Measurements from ENCODE around the gene PTPMT1.

Gene PTPMT1

DNA sequence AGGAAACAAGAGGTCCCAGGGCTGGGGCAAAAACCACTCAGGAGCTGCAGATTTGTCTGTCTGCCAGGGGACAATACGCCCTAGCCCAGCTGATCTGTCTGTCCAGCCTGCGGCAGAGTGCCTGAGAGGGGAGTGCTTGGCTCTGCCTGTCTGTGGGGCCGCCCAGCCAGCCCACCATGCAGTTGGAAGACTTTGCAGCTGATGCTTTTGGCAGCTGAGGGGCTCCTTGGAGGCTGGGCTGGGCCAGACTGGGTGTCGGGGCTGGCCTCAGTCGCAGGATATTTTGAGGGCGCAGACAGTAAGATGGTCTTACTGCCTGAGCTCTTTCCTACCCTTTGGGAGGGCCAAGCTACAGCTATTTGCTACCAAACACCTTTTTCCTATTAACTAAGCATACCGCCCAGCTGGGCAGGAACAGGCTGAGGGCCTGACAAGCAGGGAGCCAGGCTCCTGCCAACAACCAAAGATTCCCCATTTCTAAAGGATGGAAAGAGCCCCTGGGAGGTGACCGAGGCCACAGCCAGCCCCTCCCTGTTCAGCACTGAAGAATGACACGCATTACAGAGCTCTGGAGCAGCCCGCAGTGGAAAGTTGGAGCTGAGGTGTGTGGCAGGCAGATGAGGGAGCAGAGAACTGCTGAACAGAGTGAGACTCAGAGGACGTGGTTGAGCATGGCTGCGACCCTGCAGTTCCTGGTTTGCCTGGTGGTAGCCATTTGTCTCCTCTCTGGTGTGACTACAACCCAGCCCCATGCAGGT, 20.9 kb downstream of the PTPMT1 start, which contains the start of gene FAM180B:
TSS of gene FAM180B (plus strand) at position 581 of the 758 bp plus-strand sequence. CDS start at position 672, 91 bp downstream.
- DNase-seq, result no peak

DNA sequence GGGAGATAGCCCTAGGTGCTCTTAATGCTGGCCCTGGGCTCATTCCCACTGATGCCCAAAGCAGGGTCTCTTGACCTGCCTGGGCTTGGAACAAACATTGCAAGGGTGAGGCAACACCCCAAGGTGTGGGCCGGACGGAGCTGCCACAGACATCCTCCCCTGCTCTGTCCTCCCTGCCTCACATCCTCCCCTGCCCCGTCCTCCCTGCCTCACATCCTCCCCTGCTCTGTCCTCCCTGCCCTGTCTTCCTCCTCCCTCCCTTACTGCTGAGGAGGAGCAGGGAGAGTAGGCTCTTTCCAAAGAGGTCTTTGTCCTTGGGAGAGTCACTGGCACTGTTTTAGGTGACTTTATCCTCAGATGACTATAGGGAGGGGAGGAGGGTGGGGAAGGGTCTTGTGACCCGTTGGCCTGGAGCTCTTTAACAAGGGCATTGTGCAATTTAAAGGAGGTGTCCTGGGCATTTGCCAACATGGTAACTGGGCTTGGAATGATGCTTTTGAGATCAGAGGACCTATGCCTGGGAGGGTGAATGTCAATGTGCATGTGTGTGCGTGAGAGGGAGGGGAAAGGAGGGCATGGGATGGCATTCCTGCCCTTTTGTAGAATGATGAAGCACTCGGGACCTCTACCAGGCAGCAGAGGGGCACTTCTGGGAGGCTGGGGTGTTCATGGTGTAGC, 21.8 kb downstream of the PTPMT1 start:
- no peak for DNase-seq

DNA sequence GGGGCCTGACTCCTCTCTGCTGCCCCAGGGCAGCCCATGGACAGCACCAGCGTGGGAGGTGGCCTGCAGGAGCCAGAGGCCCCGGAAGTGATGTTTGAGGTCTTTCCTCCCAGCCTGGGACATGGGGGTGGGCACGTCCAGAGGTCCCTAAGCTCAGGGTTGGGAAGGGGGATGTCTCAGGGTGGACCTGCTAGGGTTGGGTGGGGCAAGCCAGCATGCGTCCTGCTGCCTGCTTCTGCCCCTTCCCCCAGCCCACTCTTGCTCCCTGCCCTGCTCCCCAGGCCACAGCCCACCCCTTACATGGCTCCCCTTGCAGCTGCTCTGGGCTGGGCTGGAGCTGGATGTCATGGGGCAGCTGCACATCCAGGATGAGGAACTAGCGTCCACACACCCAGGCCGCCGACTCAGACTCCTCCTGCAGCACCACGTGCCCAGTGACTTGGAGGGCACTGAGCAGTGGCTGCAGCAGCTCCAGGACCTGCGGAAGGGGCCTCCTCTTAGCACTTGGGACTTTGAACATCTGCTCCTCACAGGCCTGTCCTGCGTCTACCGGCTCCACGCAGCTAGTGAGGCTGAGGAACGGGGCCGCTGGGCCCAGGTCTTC, 22.4 kb downstream of the PTPMT1 start:
- no peak for DNase-seq

DNA sequence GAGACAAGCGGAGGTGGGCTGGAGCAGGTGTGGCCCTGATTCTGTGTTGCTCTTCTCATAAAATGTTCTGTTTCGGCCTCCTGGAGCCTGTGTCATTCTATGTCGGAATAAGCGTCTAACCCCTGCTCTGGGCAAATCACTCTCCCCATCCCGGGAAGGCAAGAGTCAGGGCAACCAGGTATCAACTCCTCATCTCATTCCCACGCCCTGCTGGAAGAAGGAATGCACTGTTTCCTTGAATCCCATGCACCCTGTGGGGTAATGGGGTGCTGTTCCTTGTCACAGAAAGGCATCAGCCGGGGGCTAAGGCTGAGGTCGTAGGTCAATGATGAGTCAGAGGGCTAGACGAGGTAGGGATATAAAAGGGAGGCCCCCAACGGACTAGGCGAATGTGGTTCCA, 23.7 kb downstream of the PTPMT1 start:
- DNase-seq, result no peak

DNA sequence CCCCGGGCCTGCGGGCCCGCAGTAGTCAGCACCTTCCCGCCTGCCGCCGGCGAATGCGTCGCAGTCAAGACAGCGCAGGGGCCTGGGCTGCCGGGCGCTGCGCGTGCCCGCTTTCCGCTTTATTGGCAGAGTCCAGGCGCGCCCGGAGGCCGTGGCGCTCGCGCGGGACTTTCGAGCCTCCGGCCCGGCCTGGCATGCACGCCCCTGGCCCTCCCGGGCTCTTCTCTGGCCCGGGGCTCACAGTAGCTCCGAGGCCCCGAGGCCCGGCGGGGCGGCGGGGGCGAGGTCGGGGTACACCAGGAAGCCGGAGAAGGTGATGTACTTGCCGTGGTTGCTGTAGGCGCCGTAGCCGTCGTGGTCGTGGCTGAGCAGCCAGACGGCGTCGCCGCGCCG, 24.2 kb downstream of the PTPMT1 start:
- DNase-seq, result no peak

DNA sequence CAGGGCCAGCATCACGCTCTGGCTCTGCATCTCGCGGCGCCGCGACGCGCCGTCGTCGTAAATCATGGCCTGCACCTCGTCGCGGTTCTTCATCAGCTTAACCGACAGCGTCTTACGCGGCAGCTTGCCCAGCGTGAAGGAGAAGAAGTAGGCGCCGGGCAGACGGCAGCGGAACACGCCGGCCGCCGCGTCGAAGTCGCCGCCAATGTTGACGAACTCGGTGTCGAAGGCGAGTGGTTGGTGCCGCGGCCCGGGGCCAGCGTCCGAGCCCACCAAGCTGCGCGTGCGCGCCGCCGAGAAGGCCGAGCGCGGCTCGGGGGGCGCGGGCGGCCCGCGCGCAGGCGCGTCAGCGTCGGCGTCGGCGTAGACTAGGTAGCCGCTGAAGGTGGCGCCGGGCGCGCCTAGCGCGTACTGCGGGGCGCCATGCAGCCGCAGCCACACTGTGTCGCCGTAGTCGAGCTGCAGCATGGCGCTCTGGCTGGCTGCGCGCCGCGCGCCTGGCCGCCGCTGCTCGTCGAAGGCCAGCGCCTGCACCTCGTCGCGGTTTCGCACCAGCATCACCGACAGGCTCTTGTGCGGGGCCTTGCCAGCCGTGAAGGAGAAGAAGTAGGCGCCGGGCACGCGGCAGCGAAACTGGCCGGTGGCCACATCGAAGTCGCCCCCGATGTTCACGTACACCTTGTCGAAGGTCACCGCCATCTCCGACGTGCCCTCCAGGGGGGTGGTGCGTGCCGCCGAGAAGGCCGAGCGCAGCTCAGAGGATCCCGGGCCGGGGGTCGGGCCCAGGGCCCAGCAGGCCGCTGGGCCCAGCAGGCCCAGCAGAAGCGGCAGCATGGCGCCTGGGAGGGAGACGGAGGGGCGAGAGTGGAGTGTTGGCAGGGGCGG, 24.8 kb downstream of the PTPMT1 start:
- DNase-seq, result no peak

DNA sequence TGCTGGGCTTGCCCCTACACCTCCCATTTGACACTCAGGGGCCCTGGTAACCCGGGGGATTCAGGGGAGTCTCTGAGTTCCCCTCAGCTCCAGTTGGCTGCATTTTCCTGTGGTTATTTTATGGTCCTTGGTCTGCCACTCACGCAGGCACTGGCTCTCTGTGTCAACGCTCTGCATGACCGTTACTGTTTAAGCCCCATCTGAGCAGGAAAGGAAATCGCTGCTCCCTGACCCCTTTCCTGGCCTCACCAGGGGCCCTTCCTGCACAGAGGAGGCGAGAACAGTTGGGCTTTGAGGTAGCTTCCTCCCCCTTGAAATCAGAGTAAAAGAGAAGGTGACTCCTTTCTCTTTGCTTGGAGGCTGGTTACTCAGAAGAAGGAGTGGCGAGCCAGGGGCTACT, 26.4 kb downstream of the PTPMT1 start:
- DNase-seq, result no peak

DNA sequence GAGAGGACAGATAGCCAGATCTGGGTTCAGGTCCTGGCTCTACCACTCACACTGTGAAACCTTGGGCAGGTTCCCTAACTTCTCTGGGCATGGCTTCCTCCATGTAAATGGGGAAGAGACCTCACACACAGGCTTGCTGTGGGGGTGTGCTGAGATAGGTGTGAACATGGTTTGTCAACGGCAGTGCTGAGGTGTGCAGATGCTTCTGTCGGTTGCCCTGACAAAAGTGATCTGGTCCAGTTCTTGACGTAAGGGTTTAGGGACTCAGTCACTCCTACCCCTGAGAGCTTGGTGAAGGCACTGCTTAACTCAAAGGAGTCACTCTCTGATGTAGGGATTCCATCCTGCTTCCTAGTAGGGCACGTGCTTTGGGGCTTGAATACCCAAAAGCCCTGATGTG, 26.9 kb downstream of the PTPMT1 start:
- no peak for DNase-seq

DNA sequence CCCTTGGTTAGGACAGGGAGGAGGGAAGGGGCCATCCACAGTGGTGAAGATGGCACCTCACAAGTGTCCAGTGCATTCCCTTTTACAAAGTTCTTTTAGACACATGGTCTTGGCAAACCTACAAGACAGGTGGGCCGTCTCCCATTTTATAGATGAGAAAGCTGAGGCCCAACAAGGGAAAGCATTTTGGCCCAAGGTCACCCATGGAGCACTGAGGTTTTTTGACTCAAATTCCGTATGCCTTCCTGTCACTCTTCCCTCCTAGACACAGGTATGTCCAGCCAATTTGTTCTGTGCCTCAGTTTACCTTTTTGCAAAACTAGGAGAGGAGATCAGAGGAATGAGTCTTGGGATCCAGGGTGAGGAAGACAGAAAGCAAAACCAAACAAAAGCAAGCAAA, 27.6 kb downstream of the PTPMT1 start:
- no peak for DNase-seq

DNA sequence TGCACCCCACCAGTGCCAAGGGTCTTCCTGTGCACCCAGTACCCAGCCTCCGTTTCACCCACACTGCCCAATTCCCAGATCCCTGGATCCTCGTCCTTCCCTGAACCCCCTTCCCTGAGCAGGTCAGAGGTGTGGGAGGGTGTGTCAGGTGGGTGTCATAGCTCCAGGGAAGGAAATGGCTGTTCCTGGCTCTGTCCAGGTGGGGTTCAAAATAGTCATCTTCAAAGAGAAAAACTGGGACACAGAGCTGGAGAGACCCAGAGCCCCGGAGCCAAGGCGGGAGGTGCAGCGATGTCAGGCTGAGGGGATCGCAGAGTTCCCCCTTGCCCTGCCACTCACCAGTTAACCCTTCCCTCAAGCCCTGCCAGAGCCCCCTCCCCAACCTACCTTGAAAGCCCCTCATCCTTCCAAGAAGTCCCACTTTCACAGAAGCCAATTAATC, 28.1 kb downstream of the PTPMT1 start:
- no peak for DNase-seq

DNA sequence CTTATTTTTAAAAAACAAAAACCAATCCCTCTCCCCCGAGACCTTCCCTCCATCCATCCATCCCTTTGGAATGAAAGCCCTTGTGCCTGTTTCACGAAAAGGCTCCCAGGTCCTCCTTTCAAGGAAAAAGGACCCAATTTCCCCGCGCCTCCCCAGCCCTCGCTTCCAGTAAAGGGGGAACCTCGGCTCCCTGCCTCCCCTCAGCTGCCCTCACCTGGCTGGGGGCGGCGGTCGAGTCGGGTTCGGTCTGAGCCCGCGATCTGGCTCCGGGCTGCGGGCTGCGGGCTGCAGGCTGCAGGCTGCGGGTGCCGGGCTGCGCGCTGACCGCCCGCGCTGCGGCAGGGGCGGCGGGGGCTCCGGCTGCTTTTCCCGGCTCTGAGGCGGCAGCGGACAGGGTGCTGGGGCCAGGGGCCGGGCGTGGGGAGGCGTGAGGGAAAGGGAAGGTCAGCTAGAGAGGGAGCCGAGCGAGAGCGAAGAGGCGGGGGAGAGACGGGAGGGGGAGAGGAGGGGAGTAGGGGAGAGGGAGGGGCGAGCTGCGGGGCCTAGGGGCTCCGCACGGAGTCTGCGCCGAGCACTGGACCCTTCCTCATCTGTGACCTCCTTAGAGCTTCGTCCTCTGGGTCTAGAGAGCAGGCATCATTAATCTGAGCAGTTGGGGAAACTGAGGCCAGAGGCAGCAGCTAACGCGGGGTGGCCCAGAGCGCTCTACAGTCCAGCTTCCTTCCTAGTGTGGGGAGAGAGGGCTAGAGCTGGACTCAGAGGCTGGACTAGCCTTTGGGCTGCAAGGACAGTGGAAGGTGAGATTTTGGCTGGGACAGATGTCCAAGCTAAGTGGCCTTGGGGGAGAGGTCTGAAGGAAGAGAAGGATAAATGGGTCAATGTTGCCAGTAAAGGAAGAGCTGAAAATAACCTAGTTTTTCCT, 28.8 kb downstream of the PTPMT1 start, which contains the start of gene C1QTNF4:
TSS of gene C1QTNF4 (minus strand) at position 478 of the 922 bp plus-strand sequence. CDS start 3,601 bp downstream, outside the sequence.
- DNase-seq, result no peak

DNA sequence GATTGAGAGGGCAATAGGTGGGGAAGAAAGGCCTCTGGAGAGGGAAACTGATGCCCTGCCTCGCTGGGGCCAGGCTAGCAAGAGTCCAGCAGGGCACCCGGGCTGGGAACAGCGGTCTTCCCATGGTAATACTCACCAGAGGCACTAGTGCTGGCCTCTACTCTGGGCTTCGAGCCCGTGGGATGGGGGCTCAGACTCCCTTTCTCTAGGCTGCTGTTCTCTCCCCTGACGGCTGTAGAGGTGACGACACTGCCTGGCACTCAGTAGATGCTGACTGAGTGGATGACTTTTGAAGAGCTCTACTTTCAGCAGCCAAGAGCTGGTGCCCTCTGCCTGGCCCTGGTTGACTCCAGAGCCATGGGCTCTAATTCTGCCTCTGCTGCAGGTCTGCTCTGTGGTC, 29.6 kb downstream of the PTPMT1 start:
- no peak for DNase-seq

DNA sequence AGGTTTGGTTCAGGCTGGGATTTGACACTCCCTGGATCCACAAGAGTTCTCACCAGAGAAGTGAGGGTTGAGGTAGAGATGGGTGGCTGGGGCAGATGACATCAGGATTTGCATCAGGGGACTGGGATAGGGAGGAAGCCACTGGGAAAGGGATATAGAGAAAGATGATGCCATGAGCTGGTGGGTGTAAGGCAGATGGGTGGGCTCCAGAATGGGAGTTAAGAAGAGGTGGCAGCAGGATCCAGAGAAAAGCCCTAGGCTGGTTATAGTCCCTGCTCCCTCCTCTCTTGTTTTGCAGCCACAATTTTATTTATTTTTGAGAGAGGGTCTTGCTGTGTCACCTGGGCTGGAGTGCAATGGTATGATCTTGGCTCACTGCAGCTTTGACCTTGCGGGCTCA, 30.6 kb downstream of the PTPMT1 start:
- DNase-seq, result no peak

DNA sequence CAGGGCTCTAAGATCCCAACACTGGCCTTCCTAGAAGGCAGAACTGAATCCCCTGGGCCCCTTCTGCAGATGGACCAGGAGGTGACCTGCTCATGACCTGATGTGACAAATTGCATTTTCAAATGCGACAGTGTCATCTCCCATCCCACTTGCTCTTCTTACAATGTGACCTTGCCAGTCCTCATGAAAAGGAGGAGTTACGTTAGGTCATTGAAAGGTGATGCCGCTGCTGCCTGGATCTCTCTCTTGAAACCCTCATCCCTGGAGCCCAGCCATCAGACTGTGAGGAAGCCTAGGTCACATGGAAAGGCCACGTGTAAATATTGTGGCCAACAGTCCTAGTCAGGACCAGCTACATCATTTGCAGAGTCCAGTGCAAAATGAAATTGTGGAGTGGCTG, 34.5 kb downstream of the PTPMT1 start:
- no peak for DNase-seq

DNA sequence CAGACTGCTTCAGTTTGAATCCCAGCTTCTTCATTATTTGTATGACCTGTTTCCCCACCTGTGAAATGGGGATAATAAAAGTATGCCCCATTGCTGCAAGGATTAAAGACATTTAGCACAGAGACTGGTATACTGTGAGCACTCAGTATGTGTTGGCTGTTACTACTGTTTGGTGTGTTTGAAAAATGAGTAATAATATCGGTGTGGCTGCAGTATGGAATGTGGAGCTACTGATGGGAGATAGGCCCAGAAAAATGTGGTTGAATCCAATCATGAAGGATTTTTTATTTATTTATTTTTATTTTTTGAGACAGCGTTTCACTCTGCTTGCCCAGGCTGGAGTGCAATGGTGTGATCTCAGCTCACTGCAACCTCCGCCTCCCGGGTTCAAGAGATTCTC, 37.9 kb downstream of the PTPMT1 start:
- DNase-seq, result no peak

DNA sequence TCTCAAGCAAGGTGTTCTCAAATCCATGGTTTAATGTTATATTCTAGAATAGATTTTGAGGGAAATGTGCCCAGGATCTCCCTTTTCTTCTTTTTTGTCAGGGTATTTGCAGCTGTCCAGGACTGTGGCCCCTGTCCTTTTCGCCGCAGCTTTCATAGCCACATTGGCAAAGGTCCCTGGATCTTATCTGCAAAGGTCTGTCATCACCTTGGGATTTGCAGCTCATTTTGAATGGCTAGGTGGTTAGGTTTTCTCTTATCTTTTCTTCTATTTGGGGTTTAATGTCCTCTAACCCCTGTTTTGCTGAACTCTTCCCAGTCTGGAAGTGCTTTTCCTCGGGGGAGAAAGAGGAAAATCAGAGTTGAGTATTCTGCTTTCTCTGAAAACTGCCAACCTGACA, 40.5 kb downstream of the PTPMT1 start:
- DNase-seq, result no peak

DNA sequence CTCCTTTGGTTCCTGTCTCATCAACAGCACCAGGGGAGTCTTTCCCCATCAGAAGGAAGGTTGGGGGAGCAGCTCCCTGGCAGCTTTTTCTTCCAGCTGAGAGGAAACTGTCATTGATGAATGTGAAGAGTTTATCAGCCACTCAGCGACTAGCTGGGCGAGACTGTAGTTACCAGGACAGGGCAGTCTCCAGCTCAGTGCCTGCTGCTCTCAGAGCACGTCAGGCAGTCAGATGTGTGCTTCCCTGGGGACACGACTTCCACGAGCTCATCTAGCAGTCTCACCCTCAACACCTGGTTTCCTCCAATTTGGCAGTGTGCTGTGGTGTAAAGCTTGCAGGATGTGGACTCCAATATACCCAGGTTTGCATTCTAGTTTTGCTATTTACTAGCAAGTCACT, 41.3 kb downstream of the PTPMT1 start:
- no peak for DNase-seq

DNA sequence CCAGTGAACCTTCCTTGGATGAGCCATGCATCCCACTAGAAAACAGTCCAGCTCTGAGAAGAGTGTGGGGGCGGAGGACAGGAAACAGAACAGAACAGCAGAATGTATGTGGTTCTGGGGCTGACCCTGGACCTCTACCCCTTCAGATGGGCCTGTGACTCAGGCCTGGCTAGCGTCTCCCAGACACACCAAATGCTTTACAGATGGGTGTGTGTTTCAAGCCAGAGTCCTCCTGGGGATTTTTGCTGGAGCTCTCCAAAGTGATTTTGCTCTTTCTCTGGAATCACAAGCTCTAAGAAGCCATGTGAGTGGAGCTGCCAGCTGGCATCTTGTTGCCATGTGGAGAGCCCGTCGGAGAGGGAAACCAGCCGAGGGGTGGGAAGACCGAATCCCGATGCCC, 42.0 kb downstream of the PTPMT1 start:
- DNase-seq, result no peak

DNA sequence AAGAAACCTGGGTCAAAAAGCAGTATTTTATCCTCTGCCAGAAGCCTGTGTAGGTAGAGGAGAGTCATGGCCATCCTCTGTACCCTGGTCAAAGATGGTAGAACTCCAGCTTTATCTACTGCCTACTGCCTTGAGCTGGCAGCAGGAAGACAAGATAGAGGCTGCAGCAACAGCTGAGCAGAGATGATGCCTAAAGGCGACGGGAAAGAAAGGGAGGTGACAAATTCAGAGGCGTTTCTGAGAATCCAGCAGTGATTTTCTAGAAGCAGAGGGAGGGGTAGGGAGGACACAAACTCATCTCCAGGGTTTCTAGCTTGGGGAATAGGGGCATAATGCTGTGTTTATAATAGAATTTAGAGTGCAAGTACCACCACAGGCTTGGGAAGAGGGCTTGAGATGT, 44.3 kb downstream of the PTPMT1 start:
- no peak for DNase-seq

DNA sequence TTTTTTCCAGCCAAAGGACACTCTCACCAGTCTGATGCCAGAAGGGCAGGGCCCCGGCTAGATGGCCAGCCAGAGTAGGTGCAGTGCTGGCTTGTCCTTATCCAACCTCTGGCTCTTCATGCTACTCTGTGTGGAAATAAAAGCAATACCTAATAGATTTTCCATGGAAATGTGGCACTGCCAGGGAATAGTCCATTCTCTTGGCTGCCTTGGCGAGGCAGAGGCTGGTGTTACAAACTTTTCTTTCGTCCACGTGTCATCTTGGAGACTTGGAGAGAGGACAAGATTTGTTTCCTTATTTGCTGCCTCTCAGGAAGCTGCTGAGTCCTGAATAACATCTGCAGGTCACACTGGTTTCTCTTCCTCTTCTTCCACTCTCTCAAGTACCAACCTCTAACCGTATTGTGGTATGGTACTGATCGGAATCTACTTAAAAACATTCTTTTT, 46.0 kb downstream of the PTPMT1 start:
- no peak for DNase-seq

DNA sequence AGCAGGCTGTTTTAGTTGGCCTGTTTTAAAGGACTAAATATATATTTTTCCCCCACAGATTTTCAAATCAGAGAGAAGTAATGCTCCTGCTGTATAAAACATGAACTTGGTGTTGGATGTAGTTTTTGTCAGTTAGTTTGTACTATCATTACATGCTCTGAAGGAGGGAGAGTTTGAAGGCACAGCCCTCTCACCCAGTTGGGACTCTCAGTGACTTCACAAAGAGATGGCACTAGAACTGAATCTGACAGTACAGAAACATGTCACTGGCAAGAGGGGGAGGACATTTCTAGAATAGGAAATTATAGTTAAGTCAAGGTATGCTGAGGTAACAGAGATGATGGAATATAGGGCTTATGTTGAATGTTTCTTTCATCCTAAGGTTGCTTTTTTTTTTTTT, 49.9 kb downstream of the PTPMT1 start:
- no peak for DNase-seq

Data from activated gamma-delta T cell (primary cell).